ENCODE measurements around the gene MTHFD2L.
"Not testable (repeated sequence)": the region's sequence is repeated elsewhere in the genome, so short reads cannot be mapped to it uniquely, and the experiment has no call there.

MTHFD2L gene

GRCh38 chr4:74206088-74206825 is 48.3 kb downstream of the MTHFD2L start:
- Histone ChIP-seq H3K4me3 (no peak overlapping the region), H3K9ac (ENCODE audit: insufficient read length) (no peak overlapping the region), H3K27ac (no peak overlapping the region), H3K36me3 (ENCODE audit: insufficient read depth, low read length) (peaks cover 6% of the 10 kb centered on the region; the same call in 1 of the 2 replicates), H3K9me3 (ENCODE audit: low read depth, low read length) (no peaks in the 10 kb centered on the region)
- DNase-seq (ENCODE audit: low read depth, low spot score) = no peak
- no peak for TF ChIP-seq FOXP2 (optimal IDR thresholded peaks at IDR 0.05; ENCODE audit: control extremely low read depth, extremely low read length, insufficient read depth)
- no peak for TF ChIP-seq POLR2AphosphoS5 (IDR thresholded peaks at IDR 0.05; ENCODE audit: borderline replicate concordance, low read depth, low read length)
- TF ChIP-seq EZH2 (IDR thresholded peaks at IDR 0.05) = no peak

GRCh38 chr4:74214457-74215159 is 56.7 kb downstream of the MTHFD2L start:
- not testable (repeated sequence) for H3K9me3 ChIP-seq (ENCODE audit: low read depth, low read length); DNase-seq (ENCODE audit: low read depth, low spot score); H3K27ac ChIP-seq; H3K9ac ChIP-seq (ENCODE audit: insufficient read length); H3K4me3 ChIP-seq; H3K36me3 ChIP-seq (ENCODE audit: insufficient read depth, low read length)

GRCh38 chr4:74215236-74215635 is 57.3 kb downstream of the MTHFD2L start:
- H3K27ac ChIP-seq = not testable (repeated sequence)

GRCh38 chr4:74217365-74217764 is 59.4 kb downstream of the MTHFD2L start:
- no peak for DNase-seq (ENCODE audit: low read depth, low spot score)
- TF ChIP-seq EZH2 (IDR thresholded peaks at IDR 0.05) = no peak
- TF ChIP-seq FOXP2 (optimal IDR thresholded peaks at IDR 0.05; ENCODE audit: control extremely low read depth, extremely low read length, insufficient read depth) = no peak
- TF ChIP-seq POLR2AphosphoS5 (IDR thresholded peaks at IDR 0.05; ENCODE audit: borderline replicate concordance, low read depth, low read length) = no peak
- H3K27ac ChIP-seq = no peak overlapping the region
- H3K36me3 ChIP-seq (ENCODE audit: insufficient read depth, low read length) = no peaks in the 10 kb centered on the region
- H3K9me3 ChIP-seq (ENCODE audit: low read depth, low read length) = no peaks in the 10 kb centered on the region
- no peak overlapping the region for H3K4me3 ChIP-seq
- no peak overlapping the region for H3K9ac ChIP-seq (ENCODE audit: insufficient read length)

More at GRCh38 chr4:74215236-74215635, 57.3 kb downstream of the MTHFD2L start:
- H3K9ac ChIP-seq (ENCODE audit: insufficient read length); H3K4me3 ChIP-seq; DNase-seq (ENCODE audit: low read depth, low spot score); H3K36me3 ChIP-seq (ENCODE audit: insufficient read depth, low read length); H3K9me3 ChIP-seq (ENCODE audit: low read depth, low read length): not testable (repeated sequence)

GRCh38 chr4:74218201-74218600 is 60.3 kb downstream of the MTHFD2L start:
- Histone ChIP-seq H3K9ac (ENCODE audit: insufficient read length) (no peak overlapping the region), H3K9me3 (ENCODE audit: low read depth, low read length) (no peaks in the 10 kb centered on the region), H3K27ac (no peak overlapping the region), H3K36me3 (ENCODE audit: insufficient read depth, low read length) (no peaks in the 10 kb centered on the region), H3K4me3 (no peak overlapping the region)
- no peak for DNase-seq (ENCODE audit: low read depth, low spot score)
- TF ChIP-seq EZH2 (IDR thresholded peaks at IDR 0.05) (no peak), POLR2AphosphoS5 (IDR thresholded peaks at IDR 0.05; ENCODE audit: borderline replicate concordance, low read depth, low read length) (no peak), FOXP2 (optimal IDR thresholded peaks at IDR 0.05; ENCODE audit: control extremely low read depth, extremely low read length, insufficient read depth) (no peak)

GRCh38 chr4:74219240-74219639 is 61.3 kb downstream of the MTHFD2L start:
- TF ChIP-seq FOXP2 (optimal IDR thresholded peaks at IDR 0.05; ENCODE audit: control extremely low read depth, extremely low read length, insufficient read depth) (no peak), EZH2 (IDR thresholded peaks at IDR 0.05) (no peak), POLR2AphosphoS5 (IDR thresholded peaks at IDR 0.05; ENCODE audit: borderline replicate concordance, low read depth, low read length) (no peak)
- no peak overlapping the region for H3K4me3 ChIP-seq
- DNase-seq (ENCODE audit: low read depth, low spot score) = no peak
- no peaks in the 10 kb centered on the region for H3K36me3 ChIP-seq (ENCODE audit: insufficient read depth, low read length)
- H3K27ac ChIP-seq = no peak overlapping the region
- H3K9me3 ChIP-seq (ENCODE audit: low read depth, low read length) = no peaks in the 10 kb centered on the region
- H3K9ac ChIP-seq (ENCODE audit: insufficient read length) = no peak overlapping the region

GRCh38 chr4:74223098-74223497 is 65.2 kb downstream of the MTHFD2L start:
- no peak overlapping the region for H3K9ac ChIP-seq (ENCODE audit: insufficient read length)
- TF ChIP-seq EZH2 (IDR thresholded peaks at IDR 0.05) = no peak
- no peak for TF ChIP-seq POLR2AphosphoS5 (IDR thresholded peaks at IDR 0.05; ENCODE audit: borderline replicate concordance, low read depth, low read length)
- no peak for TF ChIP-seq FOXP2 (optimal IDR thresholded peaks at IDR 0.05; ENCODE audit: control extremely low read depth, extremely low read length, insufficient read depth)
- no peaks in the 10 kb centered on the region for H3K36me3 ChIP-seq (ENCODE audit: insufficient read depth, low read length)
- H3K4me3 ChIP-seq = no peak overlapping the region
- H3K9me3 ChIP-seq (ENCODE audit: low read depth, low read length) = no peaks in the 10 kb centered on the region
- DNase-seq (ENCODE audit: low read depth, low spot score) = no peak
- H3K27ac ChIP-seq = no peak overlapping the region

GRCh38 chr4:74223801-74224200 is 65.9 kb downstream of the MTHFD2L start:
- H3K4me3 ChIP-seq = no peak overlapping the region
- H3K9ac ChIP-seq (ENCODE audit: insufficient read length) = no peak overlapping the region
- H3K27ac ChIP-seq = no peak overlapping the region
- TF ChIP-seq POLR2AphosphoS5 (IDR thresholded peaks at IDR 0.05; ENCODE audit: borderline replicate concordance, low read depth, low read length) = no peak
- no peak for TF ChIP-seq FOXP2 (optimal IDR thresholded peaks at IDR 0.05; ENCODE audit: control extremely low read depth, extremely low read length, insufficient read depth)
- no peak for TF ChIP-seq EZH2 (IDR thresholded peaks at IDR 0.05)
- H3K36me3 ChIP-seq (ENCODE audit: insufficient read depth, low read length) = no peaks in the 10 kb centered on the region
- no peaks in the 10 kb centered on the region for H3K9me3 ChIP-seq (ENCODE audit: low read depth, low read length)
- DNase-seq (ENCODE audit: low read depth, low spot score) = no peak
